NB4 (cell line): ENCODE results near the gene PTPRD.

Source experiments
- DNase-seq: peaks from one replicate; pipeline ENCODE4 v3.0.0; 2010; ENCODE audit warnings: low read depth
- H3K4me3 ChIP-seq: one replicate; pipeline ENCODE4 v1.5.1; 2011; ENCODE audit warnings: mild to moderate bottlenecking, low read depth, low read length, moderate library complexity
- MYC ChIP-seq: IDR thresholded peaks from 2 replicates; pipeline ENCODE4 v1.6.1; 2011; ENCODE audit warnings: low read depth, low read length
- POLR2A ChIP-seq: IDR thresholded peaks from 2 replicates; pipeline ENCODE4 v1.6.1; 2011; ENCODE audit warnings: mild to moderate bottlenecking; ENCODE audit not compliant: insufficient read length; ENCODE audit errors: extremely low read depth
- TF ChIP-seq, protein P1 (sequence below): IDR thresholded peaks from one replicate; pipeline ENCODE4 v1.5.1; 2012; ENCODE audit warnings: low read depth, low read length
- TF ChIP-seq, protein P2 (sequence below): IDR thresholded peaks from 2 replicates; pipeline ENCODE4 v1.6.1; 2011; ENCODE audit warnings: low read depth, low read length

PTPRD gene

DNA sequence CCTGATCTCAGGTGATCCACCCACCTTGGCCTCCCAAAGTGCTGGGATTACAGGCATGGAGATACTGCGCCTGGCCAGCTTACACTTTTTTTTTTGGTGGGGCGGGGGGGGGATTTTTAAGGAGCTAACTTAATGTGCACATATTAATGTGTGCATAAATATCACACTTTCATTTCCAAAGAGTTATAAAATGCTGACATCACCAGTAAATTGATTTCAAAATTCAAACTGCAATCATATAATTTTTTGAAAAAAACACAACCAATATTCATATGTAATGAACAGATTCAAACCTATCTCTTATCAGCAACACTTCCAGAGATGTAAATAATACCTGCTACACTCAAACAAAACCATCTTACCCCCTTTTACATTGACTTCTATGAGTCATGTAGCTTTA lies 1806.7 kb downstream of the PTPRD start:
- DNase-seq = no peak
- no peak overlapping the region for H3K4me3 ChIP-seq
- no peak for TF ChIP-seq MYC
- TF ChIP-seq, protein P1, sequence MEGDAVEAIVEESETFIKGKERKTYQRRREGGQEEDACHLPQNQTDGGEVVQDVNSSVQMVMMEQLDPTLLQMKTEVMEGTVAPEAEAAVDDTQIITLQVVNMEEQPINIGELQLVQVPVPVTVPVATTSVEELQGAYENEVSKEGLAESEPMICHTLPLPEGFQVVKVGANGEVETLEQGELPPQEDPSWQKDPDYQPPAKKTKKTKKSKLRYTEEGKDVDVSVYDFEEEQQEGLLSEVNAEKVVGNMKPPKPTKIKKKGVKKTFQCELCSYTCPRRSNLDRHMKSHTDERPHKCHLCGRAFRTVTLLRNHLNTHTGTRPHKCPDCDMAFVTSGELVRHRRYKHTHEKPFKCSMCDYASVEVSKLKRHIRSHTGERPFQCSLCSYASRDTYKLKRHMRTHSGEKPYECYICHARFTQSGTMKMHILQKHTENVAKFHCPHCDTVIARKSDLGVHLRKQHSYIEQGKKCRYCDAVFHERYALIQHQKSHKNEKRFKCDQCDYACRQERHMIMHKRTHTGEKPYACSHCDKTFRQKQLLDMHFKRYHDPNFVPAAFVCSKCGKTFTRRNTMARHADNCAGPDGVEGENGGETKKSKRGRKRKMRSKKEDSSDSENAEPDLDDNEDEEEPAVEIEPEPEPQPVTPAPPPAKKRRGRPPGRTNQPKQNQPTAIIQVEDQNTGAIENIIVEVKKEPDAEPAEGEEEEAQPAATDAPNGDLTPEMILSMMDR = no peak
- TF ChIP-seq, protein P2, sequence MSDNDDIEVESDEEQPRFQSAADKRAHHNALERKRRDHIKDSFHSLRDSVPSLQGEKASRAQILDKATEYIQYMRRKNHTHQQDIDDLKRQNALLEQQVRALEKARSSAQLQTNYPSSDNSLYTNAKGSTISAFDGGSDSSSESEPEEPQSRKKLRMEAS = no peak
- no peak for TF ChIP-seq POLR2A

DNA sequence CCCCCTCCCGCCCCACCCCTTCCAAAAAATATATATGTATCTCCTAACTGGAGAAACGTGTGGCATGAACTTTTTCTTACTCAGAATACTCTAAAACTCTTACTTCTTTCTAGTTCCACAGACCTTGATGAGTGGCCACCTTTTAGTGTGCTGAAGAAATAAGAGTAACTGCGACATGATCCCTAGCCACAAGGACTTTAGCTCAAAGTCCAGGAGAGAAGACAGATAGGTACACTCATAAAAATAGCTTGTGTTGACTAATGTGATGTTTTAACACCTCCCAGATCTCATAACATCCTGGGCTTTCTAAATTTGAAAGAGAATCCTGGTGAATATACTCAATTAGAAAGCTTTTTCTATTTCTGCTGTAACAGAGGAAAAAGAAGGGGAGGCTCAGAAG lies 1808.2 kb downstream of the PTPRD start:
- TF ChIP-seq POLR2A (no peak), MYC (no peak)
- TF ChIP-seq, protein P1 = no peak
- TF ChIP-seq, protein P2 = no peak
- DNase-seq = no peak
- no peak overlapping the region for H3K4me3 ChIP-seq

DNA sequence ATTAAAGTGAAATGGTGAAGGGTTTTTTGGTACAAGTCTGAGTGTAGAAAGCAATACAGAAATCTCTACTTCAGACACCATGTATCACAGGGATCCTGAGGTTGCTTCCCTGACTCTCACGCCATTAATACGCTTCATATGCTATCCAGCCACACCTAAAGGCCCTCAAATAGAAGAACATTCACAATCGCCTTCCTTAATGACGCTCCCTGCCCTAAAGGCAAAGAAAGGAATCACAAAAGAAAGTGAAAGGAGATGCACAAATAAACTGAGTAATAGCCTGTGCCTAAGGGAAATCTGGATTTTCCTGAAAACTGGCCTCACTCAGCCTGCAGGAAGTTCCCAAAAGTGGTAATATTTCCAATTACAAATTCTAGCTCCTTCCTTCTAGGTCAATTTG lies 1810.6 kb downstream of the PTPRD start:
- TF ChIP-seq POLR2A = no peak
- TF ChIP-seq, protein P1 = no peak
- no peak for TF ChIP-seq MYC
- TF ChIP-seq, protein P2 = no peak
- no peak for DNase-seq
- no peak overlapping the region for H3K4me3 ChIP-seq

DNA sequence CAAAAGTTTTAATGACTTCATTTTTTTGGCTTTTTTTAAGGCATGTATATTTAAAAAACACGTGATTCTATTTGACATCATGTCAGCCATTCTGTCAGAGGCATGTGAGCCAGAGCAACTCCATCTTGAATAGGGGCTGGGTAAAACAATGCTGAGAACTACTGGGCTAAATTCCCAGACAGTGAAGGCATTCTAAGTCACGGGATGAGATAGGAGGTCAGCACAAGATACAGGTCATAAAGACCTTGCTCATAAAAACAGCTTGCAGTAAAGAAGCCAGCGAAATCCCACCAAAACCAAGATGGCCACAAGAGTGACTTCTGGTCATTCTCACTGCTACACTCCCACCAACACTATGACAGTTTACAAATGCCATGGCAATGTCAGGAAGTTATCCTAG lies 1812.6 kb downstream of the PTPRD start:
- TF ChIP-seq MYC (no peak), POLR2A (no peak)
- TF ChIP-seq, protein P2 = no peak
- TF ChIP-seq, protein P1 = no peak
- DNase-seq = no peak
- H3K4me3 ChIP-seq = no peak overlapping the region

DNA sequence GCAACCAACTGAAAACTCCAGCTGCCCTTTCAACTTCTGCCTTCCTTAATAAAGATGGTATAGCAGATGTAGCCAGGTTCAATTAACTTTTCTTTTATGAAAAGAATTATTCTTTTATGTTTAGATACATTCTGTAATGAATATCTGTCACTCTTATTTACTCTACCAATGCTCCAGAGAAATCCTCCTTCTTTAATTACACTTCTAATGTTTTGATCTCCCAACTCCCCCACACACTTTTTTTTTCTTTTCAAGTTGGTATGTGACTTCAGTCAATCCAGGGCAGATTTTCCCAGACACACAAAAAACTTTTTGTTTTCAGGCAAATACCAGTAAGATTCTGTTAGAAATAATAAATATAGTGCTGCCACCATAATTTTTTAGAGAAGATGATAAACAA lies 1813.2 kb downstream of the PTPRD start:
- no peak overlapping the region for H3K4me3 ChIP-seq
- TF ChIP-seq POLR2A (no peak), MYC (no peak)
- TF ChIP-seq, protein P1 = no peak
- TF ChIP-seq, protein P2 = no peak
- no peak for DNase-seq

DNA sequence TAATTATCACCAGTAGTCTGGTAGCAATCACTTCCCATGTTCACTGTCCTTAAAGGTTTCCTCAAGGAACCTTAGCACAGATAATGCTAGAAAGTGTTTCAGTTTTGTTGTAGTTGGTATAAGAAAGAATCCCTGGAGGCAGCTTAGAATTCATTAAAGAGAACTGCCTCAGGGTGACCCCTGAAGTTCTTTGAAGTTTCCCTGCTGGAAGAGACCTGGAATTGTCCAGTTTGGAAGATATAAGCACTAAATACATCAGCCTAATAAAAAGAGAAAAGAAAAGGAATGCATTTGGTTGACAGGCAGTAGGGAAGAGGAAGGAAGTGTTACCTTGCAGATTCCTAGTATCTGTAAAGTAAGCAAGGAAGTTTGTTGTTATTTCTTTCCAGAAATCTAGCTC lies 1813.6 kb downstream of the PTPRD start:
- no peak for TF ChIP-seq MYC
- no peak for TF ChIP-seq POLR2A
- TF ChIP-seq, protein P1 = no peak
- TF ChIP-seq, protein P2 = no peak
- H3K4me3 ChIP-seq = no peak overlapping the region
- DNase-seq = no peak
